ENCODE results near the gene FBXO24. TPM values are rescaled to one million over a fixed set of nuclear protein-coding genes. Genes with fewer than 3 reads are reported as not detected.

Gene FBXO24

Small RNA genes within 50 kb of the gene (small RNA-seq; reads per million reads assigned to genes)
- not detected for gene SAP25 (ENCODE audit: insufficient read depth)
